Heart right ventricle (tissue), 16 donors: ENCODE results near the gene SLA2. TPM values are rescaled to one million over a fixed set of nuclear protein-coding genes. Genes with fewer than 3 reads are reported as not detected.
A peak's percentile ranks its signal among the peaks of the same experiment; 100 is the strongest.

Experiments used
- ATAC-seq, 8 donors: fragments of 200-7000 bp; cut with Tn5 transposase; one replicate each; pipeline ENCODE4 v1.9.1; 2020; ENCODE audit warnings: mild to moderate bottlenecking in 8 of 8, moderate library complexity in 8 of 8, moderate number of reproducible peaks in 1 of 8
- DNase-seq, 2 donors: peaks; one replicate each; pipeline ENCODE4 v3.0.0-alpha.2; 2020
- H3K27ac ChIP-seq, 10 donors: fragments of 200-600 bp; sonication (generic) in 2 of 10; one replicate each; pipeline versions ENCODE4 v1.5.0 to v1.8.0; 2020 to 2022; ENCODE audit warnings: mild to moderate bottlenecking in 3 of 10
- H3K27me3 ChIP-seq, 7 donors: fragments of 200-600 bp; one replicate each; pipeline ENCODE4 v1.8.0; 2021 to 2022; ENCODE audit warnings: mild to moderate bottlenecking in 2 of 7
- H3K36me3 ChIP-seq, 9 donors: fragments of 200-600 bp; sonication (generic) in 1 of 9; one replicate each; pipeline versions ENCODE4 v1.5.0 to v1.8.0; 2020 to 2022; ENCODE audit warnings: mild to moderate bottlenecking in 2 of 9
- H3K4me1 ChIP-seq, 9 donors: fragments of 200-600 bp; sonication (generic) in 1 of 9; one replicate each; pipeline versions ENCODE4 v1.5.0 to v1.8.0; 2020 to 2022; ENCODE audit warnings: mild to moderate bottlenecking in 4 of 9
- H3K4me3 ChIP-seq, 10 donors: fragments of 200-600 bp; sonication (generic) in 2 of 10; one replicate each; pipeline versions ENCODE4 v1.5.0 to v1.8.0; 2020 to 2022; ENCODE audit warnings: mild to moderate bottlenecking in 7 of 10, moderate library complexity in 2 of 10
- H3K9me3 ChIP-seq, 11 donors: fragments of 200-600 bp in 10 of 11; sonication (generic) in 2 of 11; one replicate each; pipeline versions ENCODE4 v1.5.0 to v1.8.0; 2013 to 2022; ENCODE audit warnings: mild to moderate bottlenecking in 2 of 11, control low read depth in 1 of 11, moderate library complexity in 1 of 11
- CTCF ChIP-seq, 9 donors: fragments of 200-600 bp; sonication (generic) in 2 of 9; IDR thresholded peaks; one replicate each; pipeline versions ENCODE4 v1.5.0 to v1.8.0; 2021 to 2022; ENCODE audit warnings: antibody characterized with exemption in 9 of 9, mild to moderate bottlenecking in 5 of 9, moderate library complexity in 1 of 9
- WGBS, 2 donors: extraction: QIAGEN DNeasy Blood & Tissue Kit; methylation state at CpG; one replicate each; pipeline ENCODE4 v1.1.7; 2013; ENCODE audit warnings: inconsistent platforms in 1 of 2; 5-methylcytosine and 5-hydroxymethylcytosine counted together
- intact Hi-C, 10 donors: fragments of 100-400 bp; cut with DNase I; formaldehyde crosslinking; loops; one replicate each; pipeline versions ENCODE4 v1.11.1 to v1.14.2; 2022
- polyA plus RNA-seq, 2 donors: library from polyadenylated mRNA; stranded (reverse); fragments of 200-250 nt; gene quantifications; one replicate each; pipeline ENCODE4 v1.2.3, GENCODE V29; 2013
- total RNA-seq, 10 donors: library from RNA; stranded (reverse); fragmentation: NEBNext Ultra II Directional in 3 of 10; extraction: Animal tissue kit (Norgen Biotek cat#: 25700) in 3 of 10; gene quantifications; one replicate each; pipeline versions ENCODE4 v1.2.1 to v1.2.4, GENCODE V29; 2021 to 2023
- donor health status: Arrhythmogenic right ventricular cardiomyopathy.
- donor health status: ischemic (EF 13 %, LVEDD 7.1; RV severe dilation, severe dysfunction).
- donor health status: healthy with polysubstance abuse.
- donor health status: DM: no; HTN: yes; CAD: no.
- donor health status: DM: no; HTN: no; CAD: no.
- donor health status: ischemic (EF 25% LVEDD 6.9; RV normal size, moderate dysfunction).
- donor health status: ischemic (EF 25% LVEDD 5.7; RV mildly dilated, moderate dysfunction).
- donor health status: healthy.
- donor health status: DM: yes; HTN: yes; CAD: no.
- donor health status: Ischemic cardiomyopathy.
- donor health status: ischemic (EF 35%, LVEDD 5.7; RV mildly dilated, moderate dysfunction).
- donor health status: nonischemic (EF 11% LVEDD 7.7; RV severe dilation, severe dysfunction).
- donor health status: DM: yes; HTN: yes; CAD: no.
- donor health status: PGD.
- donor health status: ischemic (EF 29% LVEDD 5.4; RV normal size, mild dysfunction).
- donor health status: nonischemic (EF 23%, LVEDD 6.1; RV moderate dilation, normal function).

The SLA2 gene
- total and polyA plus RNA-seq, 12 donors = 0.20 to 2.4 (median 0.39) TPM

- peak; percentile 86 to 90 (median 88) for ATAC-seq
- intact Hi-C loops = loop anchor here in 2 of 10 donors (5.0 to 10.0 kb wide), 2 partner anchors 34 to 182 kb away; partner anchors contain the start of gene RAB5IF (in 1 of the 2)
Observed at GRCh38 chr20:36573103-36573797, 72.7 kb downstream of the SLA2 start, which contains the start of gene TGIF2. Gene TGIF2 (plus strand): TSS chr20:36573597. CDS start chr20:36578775, 5,178 bp downstream.

GRCh38 chr20:36572701-36573102, 73.3 kb downstream of the SLA2 start:
- intact Hi-C loops = loop anchor here in 2 of 10 donors (5.0 to 10.0 kb wide), 2 partner anchors 35 to 182 kb away; partner anchors contain the start of gene RAB5IF (in 1 of the 2)
- ATAC-seq (peak in 7 of 8 donors; percentile 2 to 14 (median 6)), DNase-seq (no peak)
- no peak for TF ChIP-seq CTCF (IDR thresholded peaks at IDR 0.05)
- H3K27me3 ChIP-seq = no peaks in the 10 kb centered on the region
- peaks cover 8 to 40% (median 24%) of the 10 kb centered on the region in 9 donors for H3K4me1 ChIP-seq
- H3K36me3 ChIP-seq = no peaks in the 10 kb centered on the region
- H3K4me3 ChIP-seq = peak overlapping the region in 9 of 10 donors; percentile 66 to 89 (median 82)
- peak overlapping the region; percentile 11 to 91 (median 88) for H3K27ac ChIP-seq
- H3K9me3 ChIP-seq = no peaks in the 10 kb centered on the region
- WGBS, 2 donors = 15 to 16% methylated on average over 20 of the region's 20 CpGs

More at GRCh38 chr20:36573103-36573797, 72.7 kb downstream of the SLA2 start, which contains the start of gene TGIF2:
- peak within 1 kb of the TSS; percentile 11 to 91 (median 88) for H3K27ac ChIP-seq
- H3K27me3 ChIP-seq = no peaks in the 10 kb centered on the region
- TF ChIP-seq CTCF (IDR thresholded peaks at IDR 0.05) = no peak
- H3K4me3 ChIP-seq = peak within 1 kb of the TSS; percentile 66 to 89 (median 84)
- peaks cover 8 to 40% (median 24%) of the 10 kb centered on the region in 9 donors for H3K4me1 ChIP-seq
- WGBS, 2 donors = 2% methylated on average over 72 to 78 of the region's 80 CpGs
- peak; percentile 84 to 85 for DNase-seq
- no peaks in the 10 kb centered on the region for H3K9me3 ChIP-seq
- no peaks in the 10 kb centered on the region for H3K36me3 ChIP-seq

- Histone ChIP-seq H3K27me3 (no peaks in the 10 kb centered on the region), H3K27ac (peak overlapping the region; percentile 11 to 91 (median 88)), H3K36me3 (no peaks in the 10 kb centered on the region), H3K4me3 (no peak overlapping the region), H3K9me3 (no peaks in the 10 kb centered on the region), H3K4me1 (peaks cover 8 to 39% (median 24%) of the 10 kb centered on the region in 9 donors)
- DNase-seq = no peak
- intact Hi-C loops = loop anchor here in 2 of 10 donors (5.0 to 10.0 kb wide), 2 partner anchors 35 to 183 kb away; partner anchors contain the start of gene RAB5IF (in 1 of the 2)
- ATAC-seq = no peak
- 62 to 69% methylated on average over 17 of the region's 17 CpGs for WGBS, 2 donors
- TF ChIP-seq CTCF (IDR thresholded peaks at IDR 0.05) = no peak
Observed at GRCh38 chr20:36571564-36572504, 74.2 kb downstream of the SLA2 start.
